ENCODE measurements around the gene SESN1.

GRCh38 chr6:109075934-109076333 is 18.7 kb downstream of the SESN1 start:
- TF ChIP-seq CTCF (IDR thresholded peaks at IDR 0.05) (no peak), POLR2A (IDR thresholded peaks at IDR 0.05) (no peak)
